ENCODE measurements around the gene SMAD6.

DNA sequence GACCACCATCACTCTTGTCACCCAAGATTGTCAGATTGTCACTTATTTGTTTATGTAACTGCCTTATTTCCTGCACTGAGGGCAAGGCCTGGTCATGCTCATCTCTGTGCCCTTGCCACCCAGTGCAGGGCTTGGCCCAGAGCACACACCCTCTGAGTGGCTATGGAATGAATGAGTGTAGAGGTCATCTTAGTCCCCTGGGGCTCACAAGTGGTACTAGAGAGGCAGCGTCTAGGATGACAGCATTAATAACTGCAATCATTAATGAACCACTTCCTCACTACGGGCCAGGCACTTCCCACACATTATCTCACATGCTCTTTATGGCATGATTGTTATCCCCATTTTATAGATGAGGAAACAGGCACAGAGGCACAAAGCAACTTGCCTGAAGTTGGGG, 117.0 kb downstream of the SMAD6 start:
- TF ChIP-seq, protein P1, sequence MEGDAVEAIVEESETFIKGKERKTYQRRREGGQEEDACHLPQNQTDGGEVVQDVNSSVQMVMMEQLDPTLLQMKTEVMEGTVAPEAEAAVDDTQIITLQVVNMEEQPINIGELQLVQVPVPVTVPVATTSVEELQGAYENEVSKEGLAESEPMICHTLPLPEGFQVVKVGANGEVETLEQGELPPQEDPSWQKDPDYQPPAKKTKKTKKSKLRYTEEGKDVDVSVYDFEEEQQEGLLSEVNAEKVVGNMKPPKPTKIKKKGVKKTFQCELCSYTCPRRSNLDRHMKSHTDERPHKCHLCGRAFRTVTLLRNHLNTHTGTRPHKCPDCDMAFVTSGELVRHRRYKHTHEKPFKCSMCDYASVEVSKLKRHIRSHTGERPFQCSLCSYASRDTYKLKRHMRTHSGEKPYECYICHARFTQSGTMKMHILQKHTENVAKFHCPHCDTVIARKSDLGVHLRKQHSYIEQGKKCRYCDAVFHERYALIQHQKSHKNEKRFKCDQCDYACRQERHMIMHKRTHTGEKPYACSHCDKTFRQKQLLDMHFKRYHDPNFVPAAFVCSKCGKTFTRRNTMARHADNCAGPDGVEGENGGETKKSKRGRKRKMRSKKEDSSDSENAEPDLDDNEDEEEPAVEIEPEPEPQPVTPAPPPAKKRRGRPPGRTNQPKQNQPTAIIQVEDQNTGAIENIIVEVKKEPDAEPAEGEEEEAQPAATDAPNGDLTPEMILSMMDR (conservative IDR thresholded peaks at IDR 0.05; ENCODE audit: low read depth in 2 of 2) = no peak
- TF ChIP-seq POLR2AphosphoS5 (IDR thresholded peaks at IDR 0.05; ENCODE audit: low read depth) = no peak
- TF ChIP-seq, protein P2, sequence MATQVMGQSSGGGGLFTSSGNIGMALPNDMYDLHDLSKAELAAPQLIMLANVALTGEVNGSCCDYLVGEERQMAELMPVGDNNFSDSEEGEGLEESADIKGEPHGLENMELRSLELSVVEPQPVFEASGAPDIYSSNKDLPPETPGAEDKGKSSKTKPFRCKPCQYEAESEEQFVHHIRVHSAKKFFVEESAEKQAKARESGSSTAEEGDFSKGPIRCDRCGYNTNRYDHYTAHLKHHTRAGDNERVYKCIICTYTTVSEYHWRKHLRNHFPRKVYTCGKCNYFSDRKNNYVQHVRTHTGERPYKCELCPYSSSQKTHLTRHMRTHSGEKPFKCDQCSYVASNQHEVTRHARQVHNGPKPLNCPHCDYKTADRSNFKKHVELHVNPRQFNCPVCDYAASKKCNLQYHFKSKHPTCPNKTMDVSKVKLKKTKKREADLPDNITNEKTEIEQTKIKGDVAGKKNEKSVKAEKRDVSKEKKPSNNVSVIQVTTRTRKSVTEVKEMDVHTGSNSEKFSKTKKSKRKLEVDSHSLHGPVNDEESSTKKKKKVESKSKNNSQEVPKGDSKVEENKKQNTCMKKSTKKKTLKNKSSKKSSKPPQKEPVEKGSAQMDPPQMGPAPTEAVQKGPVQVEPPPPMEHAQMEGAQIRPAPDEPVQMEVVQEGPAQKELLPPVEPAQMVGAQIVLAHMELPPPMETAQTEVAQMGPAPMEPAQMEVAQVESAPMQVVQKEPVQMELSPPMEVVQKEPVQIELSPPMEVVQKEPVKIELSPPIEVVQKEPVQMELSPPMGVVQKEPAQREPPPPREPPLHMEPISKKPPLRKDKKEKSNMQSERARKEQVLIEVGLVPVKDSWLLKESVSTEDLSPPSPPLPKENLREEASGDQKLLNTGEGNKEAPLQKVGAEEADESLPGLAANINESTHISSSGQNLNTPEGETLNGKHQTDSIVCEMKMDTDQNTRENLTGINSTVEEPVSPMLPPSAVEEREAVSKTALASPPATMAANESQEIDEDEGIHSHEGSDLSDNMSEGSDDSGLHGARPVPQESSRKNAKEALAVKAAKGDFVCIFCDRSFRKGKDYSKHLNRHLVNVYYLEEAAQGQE (IDR thresholded peaks at IDR 0.05; ENCODE audit: unreplicated experiment) = no peak
- no peak for TF ChIP-seq EZH2 (IDR thresholded peaks at IDR 0.05; ENCODE audit: low read depth, unreplicated experiment)
- TF ChIP-seq CREB1 (CRISPR knock-in tag; IDR thresholded peaks at IDR 0.05; ENCODE audit: low read depth) = no peak
- TF ChIP-seq JUNB (IDR thresholded peaks at IDR 0.05; ENCODE audit: unreplicated experiment) = no peak
- no peak for TF ChIP-seq EZH2phosphoT487 (IDR thresholded peaks at IDR 0.05; ENCODE audit: unreplicated experiment)
- TF ChIP-seq, protein P3, sequence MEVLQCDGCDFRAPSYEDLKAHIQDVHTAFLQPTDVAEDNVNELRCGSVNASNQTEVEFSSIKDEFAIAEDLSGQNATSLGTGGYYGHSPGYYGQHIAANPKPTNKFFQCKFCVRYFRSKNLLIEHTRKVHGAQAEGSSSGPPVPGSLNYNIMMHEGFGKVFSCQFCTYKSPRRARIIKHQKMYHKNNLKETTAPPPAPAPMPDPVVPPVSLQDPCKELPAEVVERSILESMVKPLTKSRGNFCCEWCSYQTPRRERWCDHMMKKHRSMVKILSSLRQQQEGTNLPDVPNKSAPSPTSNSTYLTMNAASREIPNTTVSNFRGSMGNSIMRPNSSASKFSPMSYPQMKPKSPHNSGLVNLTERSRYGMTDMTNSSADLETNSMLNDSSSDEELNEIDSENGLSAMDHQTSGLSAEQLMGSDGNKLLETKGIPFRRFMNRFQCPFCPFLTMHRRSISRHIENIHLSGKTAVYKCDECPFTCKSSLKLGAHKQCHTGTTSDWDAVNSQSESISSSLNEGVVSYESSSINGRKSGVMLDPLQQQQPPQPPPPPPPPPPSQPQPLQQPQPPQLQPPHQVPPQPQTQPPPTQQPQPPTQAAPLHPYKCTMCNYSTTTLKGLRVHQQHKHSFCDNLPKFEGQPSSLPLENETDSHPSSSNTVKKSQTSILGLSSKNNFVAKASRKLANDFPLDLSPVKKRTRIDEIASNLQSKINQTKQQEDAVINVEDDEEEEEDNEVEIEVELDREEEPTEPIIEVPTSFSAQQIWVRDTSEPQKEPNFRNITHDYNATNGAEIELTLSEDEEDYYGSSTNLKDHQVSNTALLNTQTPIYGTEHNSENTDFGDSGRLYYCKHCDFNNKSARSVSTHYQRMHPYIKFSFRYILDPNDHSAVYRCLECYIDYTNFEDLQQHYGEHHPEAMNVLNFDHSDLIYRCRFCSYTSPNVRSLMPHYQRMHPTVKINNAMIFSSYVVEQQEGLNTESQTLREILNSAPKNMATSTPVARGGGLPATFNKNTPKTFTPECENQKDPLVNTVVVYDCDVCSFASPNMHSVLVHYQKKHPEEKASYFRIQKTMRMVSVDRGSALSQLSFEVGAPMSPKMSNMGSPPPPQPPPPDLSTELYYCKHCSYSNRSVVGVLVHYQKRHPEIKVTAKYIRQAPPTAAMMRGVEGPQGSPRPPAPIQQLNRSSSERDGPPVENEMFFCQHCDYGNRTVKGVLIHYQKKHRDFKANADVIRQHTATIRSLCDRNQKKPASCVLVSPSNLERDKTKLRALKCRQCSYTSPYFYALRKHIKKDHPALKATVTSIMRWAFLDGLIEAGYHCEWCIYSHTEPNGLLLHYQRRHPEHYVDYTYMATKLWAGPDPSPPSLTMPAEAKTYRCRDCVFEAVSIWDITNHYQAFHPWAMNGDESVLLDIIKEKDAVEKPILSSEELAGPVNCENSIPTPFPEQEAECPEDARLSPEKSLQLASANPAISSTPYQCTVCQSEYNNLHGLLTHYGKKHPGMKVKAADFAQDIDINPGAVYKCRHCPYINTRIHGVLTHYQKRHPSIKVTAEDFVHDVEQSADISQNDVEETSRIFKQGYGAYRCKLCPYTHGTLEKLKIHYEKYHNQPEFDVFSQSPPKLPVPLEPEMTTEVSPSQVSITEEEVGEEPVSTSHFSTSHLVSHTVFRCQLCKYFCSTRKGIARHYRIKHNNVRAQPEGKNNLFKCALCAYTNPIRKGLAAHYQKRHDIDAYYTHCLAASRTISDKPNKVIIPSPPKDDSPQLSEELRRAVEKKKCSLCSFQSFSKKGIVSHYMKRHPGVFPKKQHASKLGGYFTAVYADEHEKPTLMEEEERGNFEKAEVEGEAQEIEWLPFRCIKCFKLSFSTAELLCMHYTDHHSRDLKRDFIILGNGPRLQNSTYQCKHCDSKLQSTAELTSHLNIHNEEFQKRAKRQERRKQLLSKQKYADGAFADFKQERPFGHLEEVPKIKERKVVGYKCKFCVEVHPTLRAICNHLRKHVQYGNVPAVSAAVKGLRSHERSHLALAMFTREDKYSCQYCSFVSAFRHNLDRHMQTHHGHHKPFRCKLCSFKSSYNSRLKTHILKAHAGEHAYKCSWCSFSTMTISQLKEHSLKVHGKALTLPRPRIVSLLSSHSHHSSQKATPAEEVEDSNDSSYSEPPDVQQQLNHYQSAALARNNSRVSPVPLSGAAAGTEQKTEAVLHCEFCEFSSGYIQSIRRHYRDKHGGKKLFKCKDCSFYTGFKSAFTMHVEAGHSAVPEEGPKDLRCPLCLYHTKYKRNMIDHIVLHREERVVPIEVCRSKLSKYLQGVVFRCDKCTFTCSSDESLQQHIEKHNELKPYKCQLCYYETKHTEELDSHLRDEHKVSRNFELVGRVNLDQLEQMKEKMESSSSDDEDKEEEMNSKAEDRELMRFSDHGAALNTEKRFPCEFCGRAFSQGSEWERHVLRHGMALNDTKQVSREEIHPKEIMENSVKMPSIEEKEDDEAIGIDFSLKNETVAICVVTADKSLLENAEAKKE (CRISPR knock-in tag; IDR thresholded peaks at IDR 0.05) = no peak
